Body of pancreas (tissue), 4 donors: Measurements from ENCODE around the gene FGF14. TPM values are rescaled to one million over a fixed set of nuclear protein-coding genes. Genes with fewer than 3 reads are reported as not detected.

Experiments
- ATAC-seq: fragments of 150-250 bp; one replicate; pipeline ENCODE4 v1.9.1; 2016
- DNase-seq, 4 donors: peaks; one replicate each; pipeline ENCODE4 v3.0.0-alpha.2; 2019
- H3K27ac ChIP-seq, 4 donors: fragments of 200-600 bp; sonication (generic); 1 replicate in 3 of 4; 2 replicates in 1 of 4; pipeline versions ENCODE4 v1.5.1 to v1.6.1; 2016 to 2019; ENCODE audit warnings: mild to moderate bottlenecking in 1 of 4, mixed read lengths in 1 of 4, moderate library complexity in 1 of 4
- H3K27me3 ChIP-seq, 2 donors: fragments of 200-600 bp; sonication (generic); one replicate each; pipeline ENCODE4 v1.6.0; 2016; ENCODE audit warnings: mild to moderate bottlenecking in 1 of 2
- H3K36me3 ChIP-seq, 2 donors: fragments of 200-600 bp; sonication (generic); replicated peaks in 1 of 2; 2 replicates each; pipeline ENCODE4 v1.5.1; 2016; ENCODE audit warnings: low read depth in 2 of 2; ENCODE audit not compliant: insufficient read depth in 1 of 2
- H3K4me1 ChIP-seq: fragments of 200-600 bp; sonication (generic); one replicate; pipeline ENCODE4 v1.6.0; 2016
- H3K4me3 ChIP-seq, 2 donors: fragments of 200-600 bp; sonication (generic); 1 replicate in 1 of 2; 2 replicates in 1 of 2; pipeline ENCODE4 v1.5.1; 2016 to 2019
- H3K9me3 ChIP-seq, 3 donors: fragments of 200-600 bp; sonication (generic); 1 replicate in 2 of 3; 2 replicates in 1 of 3; pipeline ENCODE4 v1.5.1; 2016
- POLR2A ChIP-seq, 3 donors: fragments of 450-650 bp; IDR thresholded peaks; one replicate each; pipeline ENCODE4 v1.6.1; 2016; ENCODE audit warnings: antibody characterized with exemption in 3 of 3, mild to moderate bottlenecking in 2 of 3
- WGBS, 2 donors: methylation state at CpG; one replicate each; pipeline ENCODE4 v1.1.5; 2017; 5-methylcytosine and 5-hydroxymethylcytosine counted together
- intact Hi-C: fragments of 100-400 bp; cut with DNase I; formaldehyde crosslinking; loops from one replicate; pipeline ENCODE4 v1.15.1; 2023
- total RNA-seq, 2 donors: library from RNA; depleted of rRNA; stranded (reverse); fragments of >200 nt; gene quantifications; one replicate each; pipeline ENCODE4 v1.1.0, GENCODE V29; 2016
- TF ChIP-seq, protein P1 (sequence below), 7 experiments: fragments of 450-650 bp in 4 of 7; fragments of 200-600 bp in 3 of 7; sonication (generic) in 3 of 7; IDR thresholded peaks; one replicate each; pipeline ENCODE4 v1.5.1; 2016 to 2019; ENCODE audit warnings: antibody characterized with exemption in 7 of 7

The FGF14 gene
- total RNA-seq, 2 donors from 2014 or later: under 0.01 to 0.52 TPM

DNA sequence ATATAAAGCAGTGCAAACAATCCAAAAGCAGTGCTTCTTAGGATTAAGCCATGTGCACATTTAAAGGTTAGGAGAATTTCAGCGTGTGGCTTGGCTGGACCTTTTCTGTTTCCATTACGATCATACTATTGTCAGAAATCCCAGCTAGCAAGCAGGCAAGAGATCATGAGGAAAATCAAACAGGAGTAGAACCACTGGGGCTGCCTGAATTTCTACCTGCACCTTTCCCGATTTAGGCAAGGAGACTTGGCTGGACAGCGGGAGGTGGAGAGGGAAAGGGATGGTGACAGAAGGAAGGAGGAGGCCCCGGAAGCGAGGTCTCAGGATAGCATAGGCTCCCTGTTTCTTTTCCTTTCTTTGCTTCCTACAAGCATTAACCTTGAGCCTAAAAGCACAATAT is 102.5 kb downstream of the FGF14 start:
- H3K4me1 ChIP-seq: no peaks in the 10 kb centered on the region
- H3K4me3 ChIP-seq: no peak overlapping the region
- no peaks in the 10 kb centered on the region for H3K27me3 ChIP-seq
- intact Hi-C loops: no loop called here
- no peak for TF ChIP-seq POLR2A (IDR thresholded peaks at IDR 0.05)
- TF ChIP-seq, protein P1, sequence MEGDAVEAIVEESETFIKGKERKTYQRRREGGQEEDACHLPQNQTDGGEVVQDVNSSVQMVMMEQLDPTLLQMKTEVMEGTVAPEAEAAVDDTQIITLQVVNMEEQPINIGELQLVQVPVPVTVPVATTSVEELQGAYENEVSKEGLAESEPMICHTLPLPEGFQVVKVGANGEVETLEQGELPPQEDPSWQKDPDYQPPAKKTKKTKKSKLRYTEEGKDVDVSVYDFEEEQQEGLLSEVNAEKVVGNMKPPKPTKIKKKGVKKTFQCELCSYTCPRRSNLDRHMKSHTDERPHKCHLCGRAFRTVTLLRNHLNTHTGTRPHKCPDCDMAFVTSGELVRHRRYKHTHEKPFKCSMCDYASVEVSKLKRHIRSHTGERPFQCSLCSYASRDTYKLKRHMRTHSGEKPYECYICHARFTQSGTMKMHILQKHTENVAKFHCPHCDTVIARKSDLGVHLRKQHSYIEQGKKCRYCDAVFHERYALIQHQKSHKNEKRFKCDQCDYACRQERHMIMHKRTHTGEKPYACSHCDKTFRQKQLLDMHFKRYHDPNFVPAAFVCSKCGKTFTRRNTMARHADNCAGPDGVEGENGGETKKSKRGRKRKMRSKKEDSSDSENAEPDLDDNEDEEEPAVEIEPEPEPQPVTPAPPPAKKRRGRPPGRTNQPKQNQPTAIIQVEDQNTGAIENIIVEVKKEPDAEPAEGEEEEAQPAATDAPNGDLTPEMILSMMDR (IDR thresholded peaks at IDR 0.05): no peak
- DNase-seq (no peak), ATAC-seq (no peak)
- no peak overlapping the region for H3K27ac ChIP-seq
- no peaks in the 10 kb centered on the region for H3K36me3 ChIP-seq
- no peaks in the 10 kb centered on the region for H3K9me3 ChIP-seq
- 73 to 81% methylated on average over 6 of the region's 6 CpGs for WGBS, 2 donors

DNA sequence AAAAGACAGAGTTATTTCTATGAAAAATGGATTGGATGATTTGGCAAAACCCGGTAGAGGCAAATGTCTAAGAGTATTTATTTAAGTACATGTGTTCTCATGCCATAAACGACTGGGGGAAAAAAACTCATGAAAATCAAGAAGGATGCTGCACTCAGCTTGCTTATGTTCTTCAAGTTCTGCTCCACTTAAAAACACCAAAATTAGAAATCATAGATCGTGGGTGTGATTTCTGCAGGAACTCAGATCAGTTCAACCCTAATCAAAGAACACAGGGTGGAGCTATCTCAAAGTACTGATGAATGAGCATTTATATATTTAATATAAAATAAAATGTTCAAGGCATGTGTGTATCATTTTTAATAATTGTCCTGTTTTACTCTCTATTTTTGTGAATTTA is 103.8 kb downstream of the FGF14 start:
- Histone ChIP-seq H3K27ac (no peak overlapping the region), H3K27me3 (no peaks in the 10 kb centered on the region), H3K4me3 (no peak overlapping the region), H3K36me3 (no peaks in the 10 kb centered on the region), H3K9me3 (no peaks in the 10 kb centered on the region), H3K4me1 (no peaks in the 10 kb centered on the region)
- 61 to 62% methylated on average over 3 of the region's 3 CpGs for WGBS, 2 donors
- intact Hi-C loops: no loop called here
- no peak for TF ChIP-seq POLR2A (IDR thresholded peaks at IDR 0.05)
- TF ChIP-seq, protein P1 (IDR thresholded peaks at IDR 0.05): no peak
- ATAC-seq (no peak), DNase-seq (no peak)

DNA sequence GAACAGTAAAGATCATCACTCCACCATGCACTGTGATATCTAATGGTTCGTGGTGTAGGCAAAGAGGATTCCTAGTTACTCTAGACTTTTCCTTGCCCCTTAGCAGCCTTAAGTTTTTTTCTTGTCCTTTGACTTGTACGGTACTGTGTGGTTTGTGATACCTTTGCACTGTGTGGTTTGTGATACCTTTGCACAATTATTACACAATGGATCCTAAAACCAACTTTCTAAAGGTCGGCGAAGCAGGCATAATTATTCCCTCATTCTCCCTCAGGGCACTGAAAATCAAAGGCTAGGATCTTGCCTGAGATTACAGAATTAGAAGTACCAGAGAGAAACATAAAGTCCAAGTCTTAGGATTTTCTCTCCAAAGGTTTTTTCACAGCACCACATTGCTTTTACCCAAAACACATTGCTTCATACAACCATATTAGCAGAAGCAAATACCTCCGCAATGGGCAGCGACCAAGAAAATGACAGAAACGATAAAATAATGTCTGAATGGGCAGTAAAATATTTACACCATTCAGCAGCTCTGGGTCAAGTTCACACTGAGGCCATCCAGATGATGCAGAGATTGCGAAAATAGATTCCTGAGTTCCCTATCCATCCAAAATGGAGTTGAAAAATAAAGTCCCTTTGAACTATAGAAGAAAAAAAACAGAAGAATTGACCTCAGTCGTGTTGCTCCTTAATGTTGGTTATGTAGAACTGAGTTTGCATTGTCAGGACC is 106.4 kb downstream of the FGF14 start:
- Histone ChIP-seq H3K27me3 (no peaks in the 10 kb centered on the region), H3K4me3 (no peak overlapping the region), H3K27ac (no peak overlapping the region), H3K9me3 (no peaks in the 10 kb centered on the region), H3K36me3 (no peaks in the 10 kb centered on the region), H3K4me1 (no peaks in the 10 kb centered on the region)
- no peak for TF ChIP-seq POLR2A (IDR thresholded peaks at IDR 0.05)
- TF ChIP-seq, protein P1 (IDR thresholded peaks at IDR 0.05): no peak
- ATAC-seq (peak; percentile 47), DNase-seq (peak in 1 of 4 donors; percentile 8)
- WGBS, 2 donors: 55 to 56% methylated on average over 9 of the region's 9 CpGs
- intact Hi-C loops: no loop called here

DNA sequence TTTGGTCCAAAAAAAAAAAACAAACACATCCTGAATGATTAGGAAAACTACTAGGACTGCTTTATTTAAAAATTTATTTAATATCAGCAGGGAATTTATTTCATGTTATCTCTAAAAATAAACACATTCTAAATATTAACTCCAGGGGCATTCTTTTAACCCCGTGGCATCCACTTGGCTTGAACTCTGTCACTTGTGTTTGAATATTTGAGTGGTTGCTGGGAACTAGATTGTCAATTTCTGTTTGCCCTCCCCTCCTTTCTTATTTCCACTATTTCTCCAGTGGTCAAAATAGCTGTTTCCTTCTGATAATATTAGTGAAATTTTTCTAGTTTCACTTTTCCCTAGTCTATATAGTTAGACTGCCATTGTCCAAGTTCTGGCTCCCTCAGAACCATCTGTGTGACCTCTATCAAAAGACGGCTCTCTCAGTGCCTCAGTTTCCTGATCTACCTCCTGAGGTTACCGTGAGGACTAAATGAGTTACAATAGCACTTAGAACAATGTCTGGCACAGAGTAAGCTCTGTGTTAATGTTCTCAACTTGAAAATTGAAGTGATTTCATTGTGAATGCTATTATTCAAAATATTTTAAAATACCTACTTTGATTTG is 107.3 kb downstream of the FGF14 start:
- Histone ChIP-seq H3K27me3 (no peaks in the 10 kb centered on the region), H3K4me3 (no peak overlapping the region), H3K36me3 (no peaks in the 10 kb centered on the region), H3K27ac (no peak overlapping the region), H3K9me3 (no peaks in the 10 kb centered on the region), H3K4me1 (no peaks in the 10 kb centered on the region)
- WGBS, 2 donors: 44 to 59% methylated on average over 3 of the region's 3 CpGs
- DNase-seq: no peak
- no peak for ATAC-seq
- TF ChIP-seq, protein P1 (IDR thresholded peaks at IDR 0.05): no peak
- no peak for TF ChIP-seq POLR2A (IDR thresholded peaks at IDR 0.05)
- intact Hi-C loops: no loop called here

DNA sequence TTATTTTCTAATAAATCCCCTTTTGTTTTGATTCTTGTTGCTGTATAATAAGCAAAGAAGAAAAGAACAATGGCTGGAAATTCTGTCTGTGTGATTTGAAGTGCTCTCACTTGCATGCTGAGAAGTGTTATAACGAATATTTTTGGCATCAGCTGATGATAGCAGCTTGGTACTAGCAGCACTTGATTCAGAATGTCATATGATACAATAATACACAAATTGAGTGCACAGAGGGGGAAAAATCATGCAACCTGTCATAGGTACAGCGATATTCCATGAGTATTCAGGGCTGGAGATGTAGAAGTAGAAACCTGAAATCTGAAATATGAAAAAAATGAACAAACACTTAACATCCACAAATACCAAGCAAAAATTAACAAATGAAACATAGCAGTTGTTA is 108.1 kb downstream of the FGF14 start:
- no peak overlapping the region for H3K27ac ChIP-seq
- H3K9me3 ChIP-seq: no peaks in the 10 kb centered on the region
- H3K36me3 ChIP-seq: no peaks in the 10 kb centered on the region
- no peak overlapping the region for H3K4me3 ChIP-seq
- H3K4me1 ChIP-seq: no peaks in the 10 kb centered on the region
- H3K27me3 ChIP-seq: no peaks in the 10 kb centered on the region
- ATAC-seq (no peak), DNase-seq (no peak)
- intact Hi-C loops: no loop called here
- TF ChIP-seq, protein P1 (IDR thresholded peaks at IDR 0.05): no peak
- no peak for TF ChIP-seq POLR2A (IDR thresholded peaks at IDR 0.05)
- 55 to 62% methylated on average over 2 of the region's 2 CpGs for whole genome bisulfite sequencing, 2 donors
